ENCODE results near the gene PPP1R1B.

The PPP1R1B gene

DNA sequence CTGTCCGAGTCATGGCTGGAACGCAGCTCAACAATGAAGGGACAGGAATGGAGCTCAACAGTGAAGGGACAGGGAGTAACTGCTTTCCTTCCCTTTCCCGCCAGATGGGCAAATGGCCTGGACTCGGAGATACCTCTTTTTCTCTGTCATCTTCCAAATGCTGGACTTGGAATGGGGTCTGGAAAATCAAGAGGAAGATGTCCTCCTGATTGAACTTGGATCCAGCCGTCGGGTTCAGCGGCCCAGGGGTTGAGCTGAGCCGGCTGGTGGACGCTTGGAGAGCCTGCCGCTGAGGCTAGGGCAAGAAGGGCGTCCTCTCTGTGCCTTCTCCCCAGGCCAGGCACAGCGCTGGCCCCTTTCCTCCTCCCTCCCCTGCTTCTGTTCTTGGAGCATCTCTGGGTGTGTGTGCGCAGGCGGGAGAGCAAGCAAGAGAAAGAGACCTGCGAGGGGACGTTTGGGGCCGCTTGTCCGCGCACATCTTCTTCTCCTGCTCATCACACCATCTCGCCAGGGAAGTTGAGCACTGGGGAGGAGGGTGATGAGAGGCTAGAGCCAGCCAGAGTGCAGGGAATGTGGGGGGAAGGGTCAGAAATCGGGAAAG lies 25.7 kb upstream of the PPP1R1B start:
- DNase-seq: no peak

DNA sequence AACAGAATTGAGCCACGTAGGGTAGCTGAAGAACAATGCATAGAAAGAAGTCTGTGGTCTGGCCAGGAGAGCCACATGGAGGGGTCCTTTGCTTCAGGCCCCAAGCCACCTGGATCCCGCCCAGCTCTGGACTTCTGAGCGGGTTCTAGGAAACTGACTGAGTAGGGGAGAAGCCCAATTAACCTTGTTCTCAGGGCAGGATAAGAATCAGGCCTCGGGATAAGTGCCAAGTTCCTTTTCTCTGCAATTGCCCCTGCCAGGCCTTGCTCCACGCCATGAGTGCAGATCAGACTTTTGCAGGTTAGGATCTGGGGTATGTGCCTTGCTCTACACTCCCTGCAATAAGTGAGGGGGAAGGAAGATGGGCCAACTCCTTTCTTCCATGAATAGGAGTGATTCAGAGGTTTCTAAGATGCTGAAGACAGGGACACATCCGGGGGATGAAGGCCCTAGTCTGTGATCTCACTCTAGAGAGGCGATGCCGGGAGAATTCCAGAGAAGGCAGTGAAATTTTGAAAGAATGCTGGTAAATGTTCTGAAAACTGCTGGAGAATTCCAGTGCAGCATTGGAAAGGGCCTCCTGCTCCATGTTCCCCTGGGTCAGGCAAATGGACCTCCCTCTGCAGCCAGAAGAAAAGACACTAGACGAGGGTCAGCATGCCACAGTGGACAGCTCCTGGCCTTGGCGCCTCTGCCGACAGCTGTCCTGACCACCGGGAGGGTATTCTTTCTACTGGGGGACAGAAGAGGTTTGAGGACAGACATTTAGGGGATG lies 24.8 kb upstream of the PPP1R1B start:
- no peak for DNase-seq

DNA sequence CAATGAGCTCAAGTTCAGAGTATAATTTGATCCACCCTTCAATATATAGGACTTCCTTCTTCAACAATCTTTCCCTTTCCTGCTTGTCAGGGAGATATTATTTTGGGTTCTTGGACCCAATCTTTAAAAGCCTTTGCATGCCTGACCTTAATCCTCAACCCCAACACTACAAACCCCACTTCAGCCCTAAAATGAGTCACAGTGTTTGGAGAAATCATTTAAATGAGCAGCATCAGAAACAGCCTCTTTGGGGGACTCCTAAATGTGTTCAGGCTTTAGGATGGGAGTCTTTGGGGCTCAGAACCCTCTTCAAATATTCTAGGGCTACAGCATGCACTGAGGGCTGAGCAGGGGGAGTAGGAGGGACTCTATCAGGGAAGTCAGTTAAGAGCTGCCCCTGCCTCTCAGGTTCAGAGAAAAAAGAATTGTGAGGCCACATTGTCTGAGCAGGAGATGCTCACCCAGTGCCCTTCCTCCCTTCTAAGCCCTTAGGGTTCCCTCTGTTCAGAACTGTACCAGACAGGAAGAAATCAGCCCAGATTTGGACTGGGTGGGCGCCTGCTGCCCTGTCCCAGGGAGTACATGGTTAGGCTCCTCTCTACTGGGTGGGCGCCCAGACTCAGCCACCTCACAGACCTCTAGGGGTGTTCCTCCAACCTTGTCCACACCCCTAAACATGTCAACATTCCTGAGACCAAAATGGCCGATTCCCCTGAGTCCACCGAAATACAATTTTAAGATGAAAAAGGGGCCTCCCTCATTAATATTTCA lies 24.0 kb upstream of the PPP1R1B start:
- DNase-seq: peak; percentile 11

- no peak for DNase-seq
Observed at GRCh38 chr17:39603304-39604016, 23.3 kb upstream of the PPP1R1B start.

DNA sequence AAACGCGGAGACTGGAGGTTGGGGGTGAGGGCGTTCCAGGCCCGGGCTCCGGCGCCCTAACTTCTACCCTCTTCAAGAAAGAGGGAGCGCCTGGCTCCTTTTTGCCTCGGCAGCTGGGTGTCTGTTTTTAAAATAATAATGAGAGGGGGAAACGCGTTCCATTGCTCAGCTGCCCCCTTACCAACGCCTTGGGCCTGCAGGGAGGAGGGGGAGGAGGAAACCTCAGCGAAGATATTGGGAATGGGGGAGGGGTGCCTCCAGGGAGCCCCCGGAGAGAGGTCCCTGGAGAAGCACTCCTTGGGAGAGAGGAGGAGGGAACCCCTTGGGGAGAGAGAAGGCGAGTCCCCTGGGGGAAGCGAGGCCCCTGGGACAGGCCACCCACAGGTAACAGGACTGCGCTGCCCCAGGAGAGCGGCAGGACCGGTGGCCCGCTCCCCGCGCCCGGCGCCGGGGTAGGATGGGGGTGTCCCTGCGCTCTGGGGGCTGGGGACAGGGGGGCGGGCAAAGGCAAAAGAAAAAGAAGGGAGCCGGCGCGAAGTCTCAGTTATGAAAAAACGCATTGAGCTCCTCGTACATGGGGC lies 21.8 kb upstream of the PPP1R1B start:
- no peak for DNase-seq

DNA sequence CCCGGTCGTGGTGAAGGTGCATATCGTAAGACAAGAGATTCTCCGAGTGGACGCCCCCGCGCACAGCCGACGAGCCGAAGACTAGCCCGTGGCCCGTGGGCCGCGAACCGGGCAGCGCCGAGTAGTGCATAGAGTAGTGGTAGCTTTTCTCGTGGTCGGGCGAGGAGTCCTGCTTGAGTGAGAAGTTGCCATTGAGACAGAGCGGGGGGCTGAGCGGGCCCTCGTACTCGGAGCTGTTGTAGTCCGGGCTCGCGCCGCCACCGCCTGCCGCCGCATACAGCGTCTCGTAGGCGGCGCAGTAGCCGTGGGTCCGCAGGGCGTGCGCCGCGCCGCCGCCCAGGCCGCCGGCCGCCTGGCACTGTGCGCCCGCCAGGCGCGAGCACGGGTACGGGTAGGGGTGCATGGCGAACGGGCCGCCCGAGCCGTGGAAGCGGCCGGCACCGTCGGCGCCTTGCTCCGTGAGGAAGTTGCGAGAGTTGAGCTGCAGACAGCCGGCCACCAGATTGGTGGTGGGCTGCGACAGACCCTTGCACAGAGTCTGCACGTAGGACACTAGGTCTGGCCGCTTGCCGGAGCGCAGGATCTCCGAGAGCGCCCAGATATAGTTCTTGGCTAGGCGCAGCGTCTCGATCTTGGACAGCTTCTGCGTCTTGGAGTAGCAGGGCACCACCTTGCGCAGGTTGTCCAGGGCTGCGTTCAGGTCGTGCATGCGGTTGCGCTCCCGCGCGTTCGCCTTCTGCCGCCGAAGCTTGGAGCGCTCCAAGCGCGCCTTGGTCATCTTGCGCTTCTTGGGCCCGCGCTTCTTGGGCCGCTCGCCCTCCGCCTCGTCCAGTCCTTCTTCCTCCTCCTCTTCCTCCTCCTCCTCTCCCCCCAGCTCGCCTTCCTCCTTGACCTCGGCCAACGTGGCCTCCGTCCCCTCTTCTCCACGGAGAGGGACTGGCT lies 21.0 kb upstream of the PPP1R1B start:
- peak; percentile 73 for DNase-seq

- DNase-seq: no peak
Observed at GRCh38 chr17:39606434-39607056, 20.2 kb upstream of the PPP1R1B start.

GRCh38 chr17:39607057-39607850 lies 19.5 kb upstream of the PPP1R1B start:
- no peak for DNase-seq

DNA sequence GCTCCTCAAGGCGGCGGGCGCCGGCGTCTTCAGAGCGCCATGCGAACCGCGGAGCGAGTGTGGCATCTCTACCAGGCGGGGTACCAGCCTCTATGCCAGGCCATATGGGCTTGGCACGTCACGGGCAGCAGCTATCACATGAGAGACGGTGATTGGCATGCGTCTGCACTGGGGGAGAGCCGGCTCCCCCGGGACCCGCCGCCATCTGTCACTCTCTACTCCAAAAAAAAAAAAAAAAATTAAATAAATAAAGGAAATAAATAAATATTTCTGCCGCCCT lies 19.0 kb upstream of the PPP1R1B start, which contains the start of gene NEUROD2:
NEUROD2 (minus strand) TSS at position 70 of the 280 bp plus-strand sequence. CDS start 1,321 bp downstream, outside the sequence.
- DNase-seq: no peak

DNA sequence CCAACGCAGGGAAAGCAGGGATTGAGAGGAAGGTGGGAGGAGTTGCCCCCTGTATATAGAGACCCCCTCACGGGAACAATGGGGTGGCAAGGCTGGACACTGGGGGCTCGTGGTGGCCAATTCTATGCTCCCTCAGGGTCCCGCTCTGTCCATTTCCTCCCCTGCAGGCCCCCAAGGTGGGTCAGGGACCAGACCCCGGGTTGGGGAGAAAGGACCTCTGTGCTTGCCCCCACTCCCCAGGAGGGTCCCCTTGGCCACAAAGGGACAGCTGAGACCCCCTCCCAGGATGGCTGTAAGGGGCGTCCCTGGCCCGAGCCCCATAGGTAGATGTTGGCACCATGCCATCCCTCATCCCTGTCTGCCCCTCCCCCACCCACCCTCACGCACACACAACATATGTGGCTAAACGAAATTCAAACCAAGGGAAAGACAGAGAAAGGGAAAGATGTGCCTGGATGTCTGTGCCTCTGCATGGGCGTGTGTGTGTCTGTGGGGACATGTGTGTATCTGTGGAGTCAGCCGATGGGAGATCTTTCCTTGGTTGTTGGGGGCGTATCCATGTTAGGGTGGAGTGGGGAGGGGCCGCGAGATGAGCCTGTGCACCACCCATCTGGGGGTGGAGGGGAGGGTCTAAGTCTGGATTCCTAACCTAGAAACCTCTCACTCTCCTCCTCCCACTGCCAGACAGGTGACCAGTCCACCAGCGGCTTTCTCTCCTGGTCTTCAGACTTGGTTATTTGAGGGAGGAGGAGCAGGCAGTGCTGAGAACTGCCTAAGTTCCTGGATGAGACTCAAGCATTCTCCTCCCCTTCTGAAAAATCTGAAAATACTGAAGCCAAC lies 18.4 kb upstream of the PPP1R1B start:
- DNase-seq: no peak

DNA sequence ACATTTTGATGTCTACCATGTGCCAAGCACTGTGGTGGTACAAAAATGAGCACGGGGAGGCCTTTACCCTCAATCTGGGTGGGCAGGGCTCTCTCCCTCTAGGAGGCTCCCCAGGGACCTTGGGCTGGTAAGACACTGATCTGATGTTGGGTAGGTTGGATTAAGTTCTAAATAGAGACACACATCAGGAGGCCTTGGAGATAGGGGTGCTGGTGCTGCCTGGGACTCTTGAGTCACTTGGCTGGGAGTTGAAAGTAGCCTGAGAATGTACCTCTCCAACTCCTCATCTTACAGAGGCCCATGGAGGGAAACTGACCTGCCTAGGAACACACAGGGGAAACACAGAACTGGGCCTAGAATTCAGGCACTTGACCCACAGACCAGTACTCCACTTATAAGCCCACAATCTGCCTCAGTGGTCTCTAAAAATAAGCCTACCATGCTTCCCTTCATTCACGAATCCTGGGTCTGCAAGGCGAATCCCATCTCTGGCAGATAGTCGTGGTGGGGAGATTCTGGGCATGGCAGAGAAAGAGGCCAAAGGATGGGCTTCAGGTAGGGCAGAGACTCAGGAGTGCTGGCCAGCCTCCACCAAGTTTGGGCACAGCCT lies 17.2 kb upstream of the PPP1R1B start:
- no peak for DNase-seq

- no peak for DNase-seq
Observed at GRCh38 chr17:39611401-39612112, 15.2 kb upstream of the PPP1R1B start.

DNA sequence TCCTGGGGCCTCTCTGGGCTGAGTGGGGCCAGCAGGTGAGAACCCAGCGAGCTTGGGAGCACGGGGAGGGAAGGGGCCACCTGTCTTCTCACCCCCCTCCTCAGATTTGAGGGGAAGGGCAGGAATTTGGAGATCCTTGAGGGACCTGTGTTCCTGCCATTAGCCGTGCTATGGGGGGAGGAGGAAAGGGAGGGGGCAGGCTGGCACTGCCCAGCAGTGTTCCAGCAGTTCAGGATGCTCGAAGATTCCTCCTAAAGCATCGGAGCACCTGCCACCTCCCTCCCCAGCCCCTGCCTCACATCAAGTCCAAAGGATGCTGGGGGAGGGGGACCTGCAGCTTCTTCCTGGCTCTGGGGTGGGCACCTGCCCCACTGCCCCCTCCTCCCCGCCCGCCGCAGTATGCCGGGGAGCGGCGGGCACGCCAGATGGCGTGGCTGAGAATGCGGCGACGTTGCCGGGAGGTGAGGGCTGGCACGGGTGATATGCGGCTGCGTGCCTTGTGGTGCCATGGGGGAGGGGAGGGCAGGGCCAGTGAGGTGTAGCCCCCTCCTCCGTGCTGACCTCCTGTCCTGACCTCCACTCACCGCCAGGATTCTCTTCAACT lies 14.4 kb upstream of the PPP1R1B start:
- DNase-seq: no peak

- no peak for DNase-seq
Observed at GRCh38 chr17:39612935-39613464, 13.8 kb upstream of the PPP1R1B start.

- DNase-seq: no peak
Observed at GRCh38 chr17:39614545-39615157, 12.1 kb upstream of the PPP1R1B start.

- DNase-seq: no peak
Observed at GRCh38 chr17:39615434-39615833, 11.3 kb upstream of the PPP1R1B start.

DNA sequence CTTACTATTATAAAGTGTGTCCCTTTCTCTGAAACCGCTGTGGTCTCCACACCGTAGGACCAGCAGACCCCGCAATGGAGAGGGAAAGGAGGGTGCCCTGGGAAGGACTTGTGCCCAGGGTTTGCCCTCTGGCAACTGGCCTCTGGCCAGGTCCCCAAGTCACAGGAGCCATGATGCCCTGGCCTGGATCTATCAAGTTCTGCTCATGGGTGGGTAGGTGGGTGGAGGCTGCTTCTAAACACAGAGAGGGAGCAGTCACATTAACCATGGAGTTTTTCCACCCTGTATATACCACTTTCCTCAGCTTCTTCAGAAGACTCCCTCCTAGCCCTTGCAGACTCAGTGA lies 9.7 kb upstream of the PPP1R1B start:
- DNase-seq: no peak

Data from retina (tissue), 1 donor.